ENCODE measurements around the gene CD164L2. TPM values are rescaled to one million over a fixed set of nuclear protein-coding genes. Genes with fewer than 3 reads are reported as not detected.
A peak's percentile ranks its signal among the peaks of the same experiment; 100 is the strongest.

Gene CD164L2
- total RNA-seq, 4 donors from 2014 or later = not detected

- H3K4me3 ChIP-seq = no peak overlapping the region
- H3K4me1 ChIP-seq = peaks cover 50 to 53% of the 10 kb centered on the region in 2 donors
These were observed 20.8 kb upstream of the CD164L2 start for GRCh38 chr1:27403931-27404330.

GRCh38 chr1:27403065-27403726 lies 20.1 kb upstream of the CD164L2 start:
- H3K4me1 ChIP-seq = peaks cover 50 to 53% of the 10 kb centered on the region in 2 donors
- no peaks in the 10 kb centered on the region for H3K9me3 ChIP-seq
- intact Hi-C loops (cut with DNase I; ENCODE audit: low total_unique reads) = loop anchor here (2.0 to 10.0 kb wide), 3 partner anchors 89 to 204 kb away; partner anchors contain the start of gene WASF2
- TF ChIP-seq POLR2A (IDR thresholded peaks at IDR 0.05) (no peak), CTCF (IDR thresholded peaks at IDR 0.05 in 4 of 5, conservative IDR thresholded peaks at IDR 0.05 in 1 of 5) (no peak)
- H3K27ac ChIP-seq = peak overlapping the region; percentile 68 to 78 (median 72)
- ATAC-seq = peak; percentile 43 to 49
- in situ Hi-C loops (cut with MboI; ENCODE audit: low sequenced_read_pairs in 4 of 4) = loop anchor here in 2 of 4 donors (10.0 to 25.0 kb wide), 2 partner anchors 109 to 202 kb away; partner anchors contain the start of gene AHDC1 (in 1 of the 2)
- H3K4me3 ChIP-seq = peak overlapping the region in 3 of 4 donors; percentile 6 to 31 (median 29)
- peak; percentile 53 to 77 for DNase-seq
- H3K36me3 ChIP-seq = peaks cover 0 to 23% of the 10 kb centered on the region in 2 donors
- H3K27me3 ChIP-seq = no peaks in the 10 kb centered on the region

More at GRCh38 chr1:27403931-27404330, 20.8 kb upstream of the CD164L2 start:
- Histone ChIP-seq H3K36me3 (peaks cover 0 to 30% of the 10 kb centered on the region in 2 donors), H3K9me3 (no peaks in the 10 kb centered on the region), H3K27me3 (no peaks in the 10 kb centered on the region), H3K27ac (peak overlapping the region; percentile 68 to 78 (median 72))
- TF ChIP-seq CTCF (IDR thresholded peaks at IDR 0.05 in 4 of 5, conservative IDR thresholded peaks at IDR 0.05 in 1 of 5) (no peak), POLR2A (IDR thresholded peaks at IDR 0.05) (no peak)
- no peak for ATAC-seq
- no peak for DNase-seq
- in situ Hi-C loops (cut with MboI; ENCODE audit: low sequenced_read_pairs in 4 of 4) (loop anchor here in 2 of 4 donors (10.0 to 25.0 kb wide), 2 partner anchors 108 to 201 kb away; partner anchors contain the start of gene AHDC1 (in 1 of the 2)), intact Hi-C loops (cut with DNase I; ENCODE audit: low total_unique reads) (loop anchor here (2.0 to 10.0 kb wide), 3 partner anchors 88 to 203 kb away; partner anchors contain the start of gene WASF2)

- Histone ChIP-seq H3K27me3 (no peaks in the 10 kb centered on the region), H3K4me1 (peaks cover 50 to 57% of the 10 kb centered on the region in 2 donors), H3K36me3 (peaks cover 0 to 14% of the 10 kb centered on the region in 2 donors), H3K4me3 (no peak overlapping the region), H3K9me3 (no peaks in the 10 kb centered on the region), H3K27ac (peak overlapping the region; percentile 68 to 78 (median 72))
- intact Hi-C loops (cut with DNase I; ENCODE audit: low total_unique reads) (loop anchor here (2.0 to 10.0 kb wide), 3 partner anchors 90 to 204 kb away; partner anchors contain the start of gene WASF2), in situ Hi-C loops (cut with MboI; ENCODE audit: low sequenced_read_pairs in 4 of 4) (loop anchor here in 2 of 4 donors (10.0 to 25.0 kb wide), 2 partner anchors 110 to 202 kb away; partner anchors contain the start of gene AHDC1 (in 1 of the 2))
- DNase-seq (peak; percentile 57 to 83), ATAC-seq (peak; percentile 37 to 51)
- TF ChIP-seq CTCF (IDR thresholded peaks at IDR 0.05 in 4 of 5, conservative IDR thresholded peaks at IDR 0.05 in 1 of 5) (peak; percentile 47 to 74 (median 70)), POLR2A (IDR thresholded peaks at IDR 0.05) (no peak)
These were observed 19.2 kb upstream of the CD164L2 start for GRCh38 chr1:27402349-27402754.

- intact Hi-C loops (cut with DNase I; ENCODE audit: low total_unique reads) = loop anchor here (5.0 to 10.0 kb wide), 2 partner anchors 91 to 124 kb away; partner anchors contain the start of gene WASF2
- in situ Hi-C loops (cut with MboI; ENCODE audit: low sequenced_read_pairs in 4 of 4) = loop anchor here in 2 of 4 donors (10.0 to 25.0 kb wide), 2 partner anchors 111 to 204 kb away; partner anchors contain the start of gene AHDC1 (in 1 of the 2)
- Histone ChIP-seq H3K27ac (no peak overlapping the region), H3K9me3 (no peaks in the 10 kb centered on the region), H3K36me3 (peaks cover 0 to under 1% of the 10 kb centered on the region in 2 donors), H3K27me3 (no peaks in the 10 kb centered on the region), H3K4me1 (peaks cover 45% of the 10 kb centered on the region in 2 donors), H3K4me3 (no peak overlapping the region)
- no peak for ATAC-seq
- TF ChIP-seq CTCF (IDR thresholded peaks at IDR 0.05 in 4 of 5, conservative IDR thresholded peaks at IDR 0.05 in 1 of 5) (no peak), POLR2A (IDR thresholded peaks at IDR 0.05) (no peak)
- DNase-seq = no peak
These were observed 17.8 kb upstream of the CD164L2 start for GRCh38 chr1:27400963-27401341.

Measured in gastrocnemius medialis (tissue), 4 donors.